NCI-H446 (cell line): ENCODE data around the gene NMNAT3.
"Not testable (repeated sequence)": the region's sequence is repeated elsewhere in the genome, so short reads cannot be mapped to it uniquely, and the experiment has no call there.

Experiments
- DNase-seq, 2 experiments: peaks; one replicate each; lab custom pipeline; 2025; lab: John Stamatoyannopoulos, UW

The NMNAT3 gene

DNA sequence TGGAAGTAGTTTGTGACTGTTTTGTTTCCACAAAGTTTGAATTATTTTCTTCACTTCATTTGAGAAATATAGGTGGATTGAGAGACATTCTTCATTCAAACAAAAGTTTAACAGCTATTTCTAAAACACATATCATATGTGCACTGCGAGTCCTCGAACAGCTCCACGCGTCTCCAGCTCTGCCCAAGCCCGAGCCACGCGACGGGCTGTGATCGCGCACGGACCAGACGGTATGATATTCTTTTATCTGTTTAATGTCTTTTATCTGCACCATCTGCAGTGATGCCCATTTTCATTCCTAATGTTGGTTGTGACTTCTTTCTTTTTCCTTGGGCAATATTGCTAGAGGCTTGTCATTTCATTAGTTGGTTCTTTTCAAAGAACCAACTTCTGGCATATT is 94.1 kb downstream of the NMNAT3 start:
- not testable (repeated sequence) for DNase-seq

DNA sequence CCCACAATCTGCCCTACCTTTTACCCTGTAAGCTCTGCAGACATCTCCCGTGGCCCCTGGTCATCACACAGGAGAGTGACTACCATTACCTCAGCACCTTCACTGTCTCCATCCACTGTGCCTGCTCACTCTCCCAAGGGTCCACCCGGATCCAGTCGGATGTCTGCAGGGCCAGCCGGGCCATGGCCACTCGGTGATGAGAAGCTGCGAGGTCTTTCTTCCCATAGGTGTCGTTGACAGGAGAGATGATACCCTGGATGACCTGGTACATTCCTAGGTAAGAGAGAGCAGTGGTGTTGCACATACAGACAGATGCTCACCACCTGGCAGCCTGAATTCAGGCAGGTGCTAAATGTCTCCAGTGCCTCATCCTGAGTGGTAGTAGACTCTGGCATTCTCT is 99.0 kb downstream of the NMNAT3 start:
- DNase-seq: no peak

DNA sequence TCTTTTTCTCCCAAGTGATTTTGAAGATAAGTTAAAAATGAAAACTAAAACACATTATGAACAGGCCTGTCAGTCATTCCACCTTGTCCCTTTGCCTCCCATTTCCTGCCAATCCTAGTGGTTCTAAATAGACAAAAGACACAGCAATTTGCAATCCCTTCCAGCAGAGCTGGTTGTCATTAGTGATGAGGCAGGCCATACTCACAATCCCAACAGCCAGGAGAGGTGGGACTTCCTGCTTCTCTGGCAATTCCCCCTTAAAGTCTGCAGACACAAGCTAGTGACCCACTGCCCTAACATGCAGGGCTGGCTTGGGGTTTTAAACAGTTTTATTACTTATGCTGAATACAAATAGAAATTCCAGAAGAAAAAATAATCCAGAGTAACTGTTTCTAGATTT is 99.9 kb downstream of the NMNAT3 start:
- no peak for DNase-seq

DNA sequence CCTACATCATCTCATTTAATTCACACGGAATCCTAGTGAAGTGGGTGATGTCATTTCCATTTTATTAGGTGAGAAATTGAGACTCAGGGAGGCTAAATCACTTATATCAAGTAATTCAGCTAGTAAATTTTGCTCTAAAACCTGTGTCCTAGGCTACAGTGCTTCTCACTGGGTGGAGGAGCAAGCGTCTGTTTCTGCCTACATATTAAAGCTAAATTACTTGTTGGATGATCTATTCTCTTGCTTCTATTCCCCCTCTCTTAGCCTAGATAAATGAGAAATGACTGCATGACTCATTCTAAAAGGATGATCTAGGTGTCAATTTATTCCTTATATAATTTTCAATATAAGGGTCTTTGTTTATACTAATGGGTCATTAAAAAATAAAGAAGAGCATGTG is 100.4 kb downstream of the NMNAT3 start:
- no peak for DNase-seq

DNA sequence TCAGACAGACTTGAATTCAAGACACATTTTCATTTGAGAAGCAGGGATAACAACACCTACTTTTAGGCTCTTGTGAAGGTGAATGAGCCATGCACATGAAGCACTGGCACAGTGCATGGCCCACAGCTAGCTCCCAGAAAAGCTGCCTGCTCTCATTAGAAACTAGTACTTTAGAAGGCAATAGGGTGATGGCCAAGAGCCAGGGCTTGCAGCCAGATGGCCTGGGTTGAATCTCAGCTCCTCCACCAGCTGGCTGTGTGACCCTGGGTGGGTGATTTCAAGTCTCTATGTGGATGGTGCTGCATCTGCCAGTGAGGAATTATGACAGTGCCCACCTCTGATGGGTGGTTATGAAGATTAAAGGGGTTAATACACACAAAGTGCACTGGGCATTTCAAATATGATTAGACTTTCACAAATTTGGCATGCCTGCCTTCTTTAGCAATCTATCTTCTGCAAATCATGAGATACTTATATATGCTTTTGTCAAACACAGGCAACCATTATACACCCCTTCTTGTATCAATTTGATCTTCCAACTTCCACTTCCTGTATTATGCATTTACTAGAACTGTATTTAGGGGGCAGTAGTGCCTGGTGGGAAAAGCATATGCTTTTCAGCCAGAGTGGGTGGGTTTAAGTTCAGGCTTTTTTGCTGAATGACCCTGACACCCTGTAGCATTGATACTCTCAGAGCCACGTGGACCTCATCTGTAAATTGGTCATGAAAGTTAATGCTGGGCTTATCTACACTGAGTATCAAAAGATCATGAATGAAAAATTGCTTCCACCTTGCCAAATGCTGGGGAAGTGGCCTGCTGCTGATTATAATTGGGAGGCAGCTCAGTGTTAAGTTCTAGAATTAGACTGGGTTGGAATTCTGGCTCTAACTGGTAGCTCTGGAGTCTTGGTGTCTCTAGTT is 103.5 kb downstream of the NMNAT3 start:
- peak; percentile 84 to 95 for DNase-seq

DNA sequence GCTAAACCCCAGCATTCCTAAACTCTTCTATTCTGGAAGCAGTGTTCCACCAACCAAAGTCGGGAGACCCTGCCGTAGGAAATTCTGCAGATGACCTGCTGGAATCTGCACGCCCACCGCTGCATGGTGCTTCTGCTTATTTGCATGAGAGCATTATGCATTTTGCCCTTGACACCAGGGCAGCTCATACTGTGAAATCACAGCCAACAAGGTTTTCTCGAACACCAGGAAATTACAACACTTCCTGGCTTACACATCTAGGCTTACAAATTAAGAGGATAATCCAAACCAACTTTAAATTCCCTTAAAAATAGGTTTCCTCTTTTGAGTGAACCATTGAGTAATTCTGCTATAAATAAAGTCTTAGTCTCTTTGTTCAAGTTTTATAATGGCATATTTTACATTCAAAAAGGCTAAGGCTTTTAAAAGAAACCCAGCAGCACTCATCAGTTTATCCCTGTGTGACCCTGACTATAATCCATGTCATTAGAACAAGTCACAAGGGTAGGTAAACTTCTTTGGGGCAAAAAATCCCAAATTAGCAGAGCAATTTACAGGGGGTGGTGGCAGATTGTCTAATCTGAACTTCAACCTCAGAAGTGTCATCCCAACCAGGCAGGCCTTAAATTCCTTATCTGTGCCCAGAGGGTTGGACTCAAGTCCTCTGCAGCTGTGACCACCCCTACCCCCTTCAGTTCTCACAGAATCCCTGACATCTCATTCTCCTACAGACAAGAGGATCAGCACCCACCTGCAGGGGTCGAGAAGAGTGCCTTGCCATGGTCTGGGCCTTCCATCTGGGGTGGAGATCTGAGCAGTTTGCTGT is 104.7 kb downstream of the NMNAT3 start:
- no peak for DNase-seq

DNA sequence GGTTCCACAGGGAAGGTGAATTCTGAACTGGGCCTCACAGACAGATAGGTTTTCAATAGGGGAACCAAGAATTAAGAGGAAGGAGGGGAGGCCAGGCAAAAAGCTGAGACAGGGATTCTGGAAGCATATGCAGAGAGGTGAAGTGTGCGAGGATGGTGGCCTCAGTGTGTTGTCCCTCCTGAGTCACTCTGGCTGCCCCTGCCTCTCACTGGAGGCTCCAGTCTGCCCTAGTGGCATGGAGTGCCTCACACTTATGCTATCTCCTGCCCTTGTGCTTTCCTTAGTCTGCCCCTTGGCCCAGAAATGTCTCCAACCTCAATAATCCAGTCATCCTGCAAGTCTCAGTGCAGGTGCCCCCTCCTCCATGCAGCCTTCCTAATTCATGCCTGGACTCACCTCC is 106.1 kb downstream of the NMNAT3 start:
- DNase-seq: no peak

DNA sequence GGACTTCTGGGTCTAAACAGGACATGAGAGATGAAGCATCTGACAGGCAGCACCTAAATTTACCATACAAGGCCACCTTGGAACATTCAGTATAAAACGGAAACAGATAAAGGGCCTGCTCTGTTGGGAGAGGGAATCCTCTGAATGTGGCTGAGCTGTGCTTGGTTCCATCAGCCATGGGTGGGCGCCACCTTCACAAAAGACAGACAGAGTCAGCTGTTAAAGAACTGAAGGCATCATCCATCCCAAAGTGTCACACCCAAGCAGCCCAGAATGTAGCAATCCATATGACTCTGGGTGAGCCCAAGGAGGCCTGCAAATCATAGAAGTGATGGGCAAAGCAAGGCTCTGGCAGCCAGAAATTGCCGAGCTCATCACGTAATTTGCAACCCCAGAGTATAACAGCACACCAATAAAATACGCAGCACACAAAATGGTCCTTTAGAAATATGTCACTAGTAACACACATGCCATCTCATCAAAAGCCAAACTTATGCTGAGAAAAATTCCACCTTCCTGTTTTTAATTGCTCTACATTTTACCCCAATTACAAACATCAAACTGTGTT is 113.4 kb downstream of the NMNAT3 start:
- peak in 1 of 2 experiments; percentile 57 for DNase-seq

DNA sequence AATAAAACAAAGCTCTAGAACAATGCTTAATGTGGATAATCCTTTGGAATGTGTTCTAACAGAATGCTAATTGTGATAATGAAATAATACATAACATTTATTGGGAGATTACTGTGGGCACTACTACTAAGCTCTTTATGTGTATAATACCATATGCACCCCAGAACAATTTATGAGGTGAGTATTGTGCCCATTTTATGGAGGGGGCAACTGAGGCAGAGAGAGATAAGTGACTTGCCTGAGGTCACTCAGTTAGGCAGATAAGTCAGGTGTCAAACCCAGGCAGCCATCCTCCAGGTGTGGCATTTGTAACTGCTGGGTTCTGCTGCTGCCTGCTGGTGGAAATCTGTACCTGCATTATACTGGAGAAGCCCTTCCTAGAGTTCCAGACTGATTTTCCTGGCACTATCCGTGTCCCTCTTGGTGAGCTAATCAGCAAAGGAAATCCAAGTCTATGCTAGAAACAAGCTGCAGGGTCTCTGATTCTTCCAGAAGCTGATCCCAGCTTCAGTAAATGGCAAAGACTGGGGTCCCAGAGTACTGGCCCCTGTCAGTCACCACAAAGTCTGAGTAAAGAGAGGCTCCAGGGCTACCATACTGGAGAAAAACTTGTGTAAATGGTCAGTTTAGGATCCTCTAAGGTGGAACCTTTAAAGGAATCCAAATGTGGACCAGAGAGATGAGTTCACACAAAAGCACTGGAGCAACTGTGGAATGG is 115.7 kb downstream of the NMNAT3 start:
- DNase-seq: peak in 1 of 2 experiments; percentile 28

DNA sequence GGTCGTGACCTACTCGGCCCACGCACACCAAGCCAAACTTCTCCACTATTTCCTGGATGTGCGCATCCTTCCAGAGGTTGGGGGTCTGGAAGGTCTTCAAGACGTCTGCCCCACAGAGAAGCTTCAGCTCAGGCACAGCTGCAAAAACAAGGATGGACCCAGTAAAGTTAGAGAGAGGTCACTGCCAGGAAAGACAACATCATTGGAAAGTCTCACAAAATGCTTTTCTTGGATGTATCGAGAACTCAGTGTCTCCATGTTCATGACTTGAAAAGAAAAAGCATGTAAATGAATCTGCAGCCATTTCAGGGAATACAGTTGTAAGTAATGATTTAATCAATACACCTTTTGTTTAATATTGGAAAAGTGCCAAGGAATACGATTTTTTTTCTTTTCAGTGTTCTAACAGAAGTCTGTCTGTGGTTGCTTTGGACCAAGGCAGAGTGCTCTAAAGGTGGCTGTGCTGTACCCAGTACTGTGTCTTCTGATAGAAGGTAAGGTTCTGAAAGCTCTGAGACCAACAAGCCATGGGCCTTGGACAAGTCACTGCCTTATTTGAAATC is 116.4 kb downstream of the NMNAT3 start:
- no peak for DNase-seq

DNA sequence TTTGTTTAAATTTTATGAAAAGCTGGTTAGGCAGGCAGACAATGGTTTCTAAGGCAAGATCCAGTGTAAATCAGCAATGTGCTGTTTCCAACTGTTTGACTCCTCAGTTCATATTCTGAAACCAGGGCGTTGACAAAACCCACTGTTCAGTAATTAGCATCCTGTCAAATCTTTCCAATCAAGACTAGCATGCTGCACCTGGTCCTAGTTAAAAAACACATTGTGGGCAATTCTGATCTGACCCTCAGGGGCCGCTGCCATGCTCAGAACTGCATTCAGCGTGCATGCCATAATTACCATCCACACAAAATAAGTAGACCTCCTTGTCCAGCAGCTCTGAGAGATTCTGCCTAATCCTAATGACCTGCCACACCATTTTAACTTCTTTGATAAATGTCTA is 117.4 kb downstream of the NMNAT3 start:
- no peak for DNase-seq

DNA sequence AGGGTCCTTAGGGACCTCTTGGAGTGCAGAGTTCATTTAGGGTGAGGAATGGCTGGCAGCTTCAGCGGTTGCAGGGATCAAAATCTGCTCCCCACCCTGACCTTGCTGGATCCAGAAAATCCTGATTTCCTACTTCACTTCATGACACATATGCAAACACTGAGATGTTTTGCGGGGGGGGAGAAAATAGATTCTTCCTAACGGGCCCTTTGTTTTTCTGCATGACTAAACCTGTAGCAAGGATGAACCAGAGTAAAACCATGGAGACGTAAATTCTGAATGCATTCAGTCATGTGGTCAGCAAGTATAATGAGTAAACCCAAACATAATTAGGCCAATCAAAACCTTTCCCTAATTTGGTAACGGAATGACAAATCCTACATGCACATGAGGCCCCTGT is 118.2 kb downstream of the NMNAT3 start:
- DNase-seq: no peak

DNA sequence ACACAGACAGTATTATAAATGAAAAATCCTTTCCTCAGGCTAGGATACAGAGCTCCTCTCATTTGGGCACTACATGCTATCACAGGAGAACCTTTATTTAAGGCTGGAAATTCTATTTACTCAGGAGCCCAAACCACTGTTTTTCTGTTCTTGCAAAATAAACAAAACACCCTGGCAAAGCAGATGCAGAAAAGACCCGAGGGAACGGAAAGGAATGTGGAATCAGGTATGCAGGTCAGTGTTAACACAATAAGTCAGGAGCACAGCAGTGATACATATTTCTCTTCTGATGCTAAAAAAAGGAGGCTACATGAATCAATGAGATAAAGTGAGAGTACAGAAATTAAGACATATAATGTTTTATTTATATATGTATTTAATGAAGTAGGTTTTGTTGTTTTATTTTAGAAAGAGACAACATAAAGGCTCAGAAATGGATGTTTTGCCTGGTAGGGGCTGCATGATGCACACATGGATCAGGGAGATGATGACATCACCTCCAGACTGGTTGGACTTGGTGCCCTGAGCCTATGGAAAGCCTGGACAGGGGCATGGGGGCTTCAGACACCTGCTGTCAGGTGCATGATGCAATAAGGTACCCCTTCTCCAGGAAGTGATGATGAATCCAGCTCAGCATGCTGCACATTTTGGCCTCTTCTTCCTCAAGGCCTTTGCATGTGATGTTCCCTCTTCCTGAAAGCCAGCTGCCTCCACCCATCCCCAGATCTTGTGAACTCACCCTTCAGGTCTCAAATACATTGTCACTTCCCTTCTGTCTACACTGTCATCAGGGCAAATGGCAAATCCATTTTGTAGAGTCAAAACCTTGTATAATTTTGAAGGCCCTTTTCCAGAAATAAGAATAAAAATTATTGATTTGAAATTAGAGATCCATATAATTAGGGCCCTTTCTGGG is 119.2 kb downstream of the NMNAT3 start:
- no peak for DNase-seq

DNA sequence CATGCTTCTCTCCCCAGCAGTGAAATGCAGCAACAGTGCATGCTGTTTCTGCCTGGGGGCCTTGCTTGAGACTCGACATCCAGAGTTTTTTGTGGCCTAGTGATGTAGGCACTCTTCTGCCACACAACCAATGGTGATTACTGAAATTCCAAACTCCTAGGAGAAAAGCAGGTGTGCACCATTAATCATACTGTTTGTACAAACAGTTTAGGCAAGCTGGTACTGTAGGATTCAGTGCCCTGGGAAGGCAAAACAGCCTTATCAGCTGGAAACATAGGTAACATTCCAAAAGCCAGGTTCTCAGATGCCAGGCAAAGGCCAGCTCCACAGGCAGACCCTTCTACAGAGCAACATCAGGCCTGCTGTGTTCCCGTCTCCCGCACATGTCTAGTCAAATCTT is 120.7 kb downstream of the NMNAT3 start:
- no peak for DNase-seq

DNA sequence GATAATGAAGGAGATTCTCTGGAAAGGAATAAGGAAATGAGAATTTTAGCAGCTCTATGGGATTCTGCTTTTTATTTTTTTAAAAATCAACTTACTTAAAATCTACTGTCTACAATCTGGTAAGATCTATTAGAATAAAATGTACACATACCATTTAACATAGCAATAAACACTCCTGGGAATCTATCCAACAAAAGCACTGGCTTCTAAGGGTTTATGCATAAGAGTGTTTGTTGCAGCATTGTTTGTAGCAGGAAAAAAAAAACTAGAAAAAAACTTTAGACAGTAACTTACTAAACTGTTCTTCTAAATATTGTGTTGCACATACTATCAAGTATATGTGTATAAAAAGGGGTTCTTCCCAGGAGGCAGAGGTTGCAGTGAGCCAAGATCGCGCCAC is 122.5 kb downstream of the NMNAT3 start:
- no peak for DNase-seq

DNA sequence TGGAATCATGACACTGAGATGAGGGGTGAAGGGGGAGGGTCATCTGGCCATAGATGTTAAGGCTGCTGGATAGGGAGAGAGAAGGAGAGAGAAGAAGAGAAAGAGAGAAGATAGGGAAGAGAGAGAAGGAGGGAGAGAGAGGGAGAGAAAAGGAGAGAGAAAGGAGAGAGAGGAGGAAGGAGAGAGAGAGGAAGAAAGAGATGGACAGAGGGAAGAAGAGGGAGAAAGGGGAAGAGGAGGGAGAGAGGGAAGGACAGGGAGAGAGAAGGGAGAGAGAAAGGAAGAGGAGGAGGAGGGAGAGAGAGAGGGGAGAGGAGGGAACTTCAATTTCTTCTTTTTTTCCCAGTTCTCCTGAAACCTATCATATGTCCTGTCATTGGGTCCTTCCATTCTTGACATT is 123.1 kb downstream of the NMNAT3 start:
- no peak for DNase-seq

DNA sequence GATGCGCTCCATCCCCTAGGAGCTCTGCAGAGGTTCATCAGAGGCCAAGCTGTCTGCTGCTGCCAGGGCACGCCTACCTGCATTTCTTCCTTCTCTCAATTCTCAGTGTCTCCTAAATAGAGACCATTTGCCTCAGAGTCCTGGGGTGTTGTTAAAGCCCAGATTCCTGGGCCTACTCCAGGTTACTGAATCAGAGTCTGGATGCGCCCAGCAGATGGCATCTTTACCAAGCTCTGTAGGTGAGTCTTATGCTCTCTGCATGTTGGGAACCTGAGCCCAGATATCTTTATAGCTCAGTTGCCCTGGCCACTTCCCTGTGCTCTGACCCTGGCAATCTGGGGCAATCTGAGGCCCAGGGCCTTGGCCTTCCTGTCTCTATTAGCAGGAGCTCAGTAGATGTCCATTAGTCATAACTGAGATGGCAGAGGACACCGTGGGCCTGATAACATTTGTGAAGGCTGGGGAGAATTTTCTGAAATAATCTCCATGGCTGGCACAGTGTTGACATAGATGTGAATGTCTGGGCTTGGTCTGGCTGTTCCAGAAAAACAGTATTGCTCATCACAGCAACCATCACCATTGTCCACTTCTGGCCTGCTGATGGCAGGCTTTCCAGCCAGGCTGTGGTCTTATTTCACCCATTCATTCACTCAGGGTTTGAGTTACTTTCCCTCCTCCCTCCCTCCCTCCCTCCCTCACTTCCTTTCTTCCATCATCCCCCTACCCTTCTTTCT is 125.0 kb downstream of the NMNAT3 start:
- DNase-seq: peak in 1 of 2 experiments; percentile 22

DNA sequence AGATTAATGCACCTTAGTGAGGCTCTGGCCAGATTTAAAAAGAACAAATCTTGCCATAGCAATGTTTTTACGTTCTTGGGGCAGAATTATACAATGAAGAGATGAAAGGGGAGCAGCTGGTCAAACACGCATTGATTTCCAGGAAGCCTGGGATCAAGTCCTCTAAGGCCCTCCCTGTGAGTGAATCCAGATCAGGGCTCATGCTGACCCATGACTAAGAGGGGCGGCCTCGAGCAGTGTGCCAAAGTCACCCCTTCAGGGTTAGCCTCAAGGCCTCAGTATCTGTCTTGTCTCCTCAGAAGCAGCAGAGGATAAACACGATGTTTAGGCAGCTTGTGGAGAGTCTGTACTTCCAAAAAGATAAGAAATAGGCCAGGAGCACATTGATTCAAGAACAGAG is 129.0 kb downstream of the NMNAT3 start:
- no peak for DNase-seq

DNA sequence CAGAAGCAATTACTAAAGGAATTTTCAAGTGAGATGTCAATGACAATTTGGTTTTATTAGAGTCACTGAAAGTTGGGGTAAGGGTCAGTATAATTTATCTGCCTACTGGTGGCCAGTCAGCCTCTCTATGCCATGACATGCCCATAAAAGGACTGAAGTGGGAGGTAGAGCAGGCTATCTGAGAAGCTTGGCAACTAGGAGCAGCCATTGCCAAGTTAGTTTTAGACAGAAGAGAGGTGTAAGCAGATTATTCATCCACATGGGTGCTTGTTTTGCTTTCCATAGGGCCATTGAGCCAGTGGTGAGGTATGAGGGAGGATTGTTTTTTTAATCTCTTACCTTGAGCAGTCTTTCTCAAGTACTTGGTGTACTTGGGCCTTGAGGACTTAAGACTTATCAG is 130.1 kb downstream of the NMNAT3 start:
- no peak for DNase-seq

DNA sequence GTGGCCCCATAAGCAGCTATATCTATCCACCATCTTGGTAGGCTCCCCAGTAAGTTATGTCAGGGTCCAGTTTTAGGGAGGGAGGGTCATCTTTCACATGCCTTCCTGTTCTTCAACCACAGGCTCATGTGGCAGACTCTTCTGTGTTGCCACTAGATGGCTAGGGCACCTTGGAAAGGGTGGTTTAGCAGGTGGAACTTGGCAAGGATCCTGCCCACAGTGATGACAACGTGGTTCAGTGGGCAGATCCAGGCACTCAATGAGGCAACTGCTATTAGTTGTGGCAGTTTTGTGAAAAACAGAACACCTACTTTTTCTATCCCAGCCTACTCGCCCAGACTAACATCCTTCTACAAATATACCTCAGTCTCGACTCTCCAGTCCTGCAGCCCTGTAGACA is 131.0 kb downstream of the NMNAT3 start:
- no peak for DNase-seq
